Erythroblast (primary cell): ENCODE measurements around the gene PIK3R2.
"Not testable (repeated sequence)": the region's sequence is repeated elsewhere in the genome, so short reads cannot be mapped to it uniquely, and the experiment has no call there.

Source experiments
- DNase-seq, 2 experiments: peaks; one replicate each; lab custom pipeline; 2025; lab: John Stamatoyannopoulos, UW
- GATA1 ChIP-seq: IDR thresholded peaks from 2 replicates; pipeline ENCODE4 v1.6.1; 2011; ENCODE audit warnings: low read depth, mild to moderate bottlenecking, control low read depth, low read length, moderate library complexity
- POLR2A ChIP-seq: IDR thresholded peaks from 2 replicates; pipeline ENCODE4 v1.6.1; 2011; ENCODE audit warnings: mild to moderate bottlenecking, low read length

PIK3R2 gene

DNA sequence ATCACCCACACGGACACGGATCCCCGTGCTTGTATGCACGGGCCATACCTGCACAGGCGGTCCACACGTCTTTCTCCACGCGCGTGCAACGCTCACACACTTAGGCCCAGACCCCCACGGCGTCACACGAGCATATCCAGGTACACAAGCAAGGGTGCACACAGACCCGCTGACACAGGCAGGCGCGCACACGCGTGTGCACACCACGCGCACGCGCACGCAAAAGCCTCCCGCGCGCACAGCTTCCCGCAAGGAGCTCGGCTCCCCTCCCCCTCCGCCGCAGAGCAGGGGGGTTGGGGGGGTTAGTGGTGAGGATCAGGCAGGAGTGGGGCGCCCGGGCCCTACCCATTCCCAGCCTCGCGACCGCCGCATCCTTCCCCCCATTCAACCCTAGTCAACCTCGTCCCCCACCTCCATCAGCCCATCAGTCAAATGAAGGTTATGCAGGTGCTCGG is 50.5 kb downstream of the PIK3R2 start:
- peak in 1 of 2 experiments; percentile 69 for DNase-seq
- TF ChIP-seq POLR2A: no peak
- no peak for TF ChIP-seq GATA1

- TF ChIP-seq GATA1 (no peak), POLR2A (no peak)
- peak; percentile 100 for DNase-seq
Measured at GRCh38 chr19:18203863-18204393, 51.0 kb downstream of the PIK3R2 start, which contains the start of gene RAB3A. Gene RAB3A (minus strand): TSS chr19:18204042. CDS start chr19:18202740, 1,302 bp downstream.

- no peak for TF ChIP-seq GATA1
- peak; percentile 61 for TF ChIP-seq POLR2A
- DNase-seq: no peak
Measured at GRCh38 chr19:18204394-18205199, 51.6 kb downstream of the PIK3R2 start.

- TF ChIP-seq POLR2A: no peak
- no peak for TF ChIP-seq GATA1
- peak; percentile 64 to 74 for DNase-seq
Measured at GRCh38 chr19:18205200-18205892, 52.4 kb downstream of the PIK3R2 start.

GRCh38 chr19:18206018-18206417 is 53.1 kb downstream of the PIK3R2 start:
- no peak for DNase-seq

DNA sequence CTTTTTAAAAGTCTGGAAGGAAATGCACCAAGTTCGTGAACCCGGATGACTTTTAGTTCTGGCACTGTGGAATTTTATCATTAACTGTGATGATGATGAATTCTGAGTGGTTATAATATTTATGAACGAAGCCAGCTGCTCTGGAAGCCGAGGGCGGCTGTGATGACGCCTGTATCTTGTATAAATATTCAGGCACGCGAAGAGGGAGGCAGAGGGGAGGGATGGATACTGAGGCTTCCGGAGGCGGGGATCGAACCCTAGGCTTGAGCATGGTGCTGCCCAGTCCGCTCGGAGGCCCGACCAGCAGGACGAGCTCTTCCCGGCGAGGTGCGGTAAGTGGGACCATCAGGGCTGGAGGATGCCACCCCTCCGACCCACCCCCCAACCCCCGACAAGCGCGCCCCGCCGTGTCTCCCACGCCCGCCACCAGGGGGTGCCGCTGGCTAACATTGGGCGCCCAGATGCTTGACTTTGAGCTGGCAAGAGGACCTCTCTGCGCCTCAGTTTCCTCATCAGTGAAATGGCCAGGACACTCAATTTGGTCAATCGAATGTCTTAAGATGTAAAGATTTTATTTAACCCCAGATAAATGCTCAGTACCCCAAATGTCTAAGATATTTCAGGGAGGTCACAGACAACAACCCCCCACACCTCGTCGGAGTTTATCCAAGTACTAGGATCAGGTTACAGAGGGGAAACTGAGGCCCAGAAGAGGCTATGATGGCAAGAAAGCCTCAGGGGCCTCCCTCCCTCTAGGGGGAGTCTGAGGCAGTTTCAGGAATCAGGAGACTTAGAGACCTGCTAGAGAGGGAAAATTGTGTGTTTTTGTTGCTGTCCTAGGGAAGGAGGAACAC is 55.4 kb downstream of the PIK3R2 start:
- DNase-seq: peak in 1 of 2 experiments; percentile 63
- TF ChIP-seq GATA1: no peak
- no peak for TF ChIP-seq POLR2A

More at GRCh38 chr19:18206018-18206417, 53.1 kb downstream of the PIK3R2 start:
- TF ChIP-seq POLR2A: no peak
- TF ChIP-seq GATA1: no peak

DNA sequence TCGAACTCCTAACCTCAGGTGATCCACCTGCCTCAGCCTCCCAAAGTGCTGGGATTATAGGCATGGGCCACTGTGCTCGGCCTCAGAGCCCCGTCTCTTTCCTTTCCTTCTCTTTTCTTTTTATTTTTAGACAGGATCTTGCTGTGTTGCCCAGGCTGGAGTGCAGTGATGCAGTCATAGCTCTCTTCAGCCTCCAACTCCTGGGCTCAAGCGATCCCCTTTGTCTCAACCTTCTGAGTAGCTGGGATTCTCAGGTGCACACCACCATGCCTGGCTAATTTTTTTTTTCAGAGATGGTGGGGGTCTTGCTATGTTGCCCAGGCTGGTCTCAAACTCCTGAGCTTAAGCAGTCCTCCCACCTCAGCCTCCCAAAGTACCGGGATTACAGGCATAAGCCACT is 56.9 kb downstream of the PIK3R2 start:
- not testable (repeated sequence) for DNase-seq

GRCh38 chr19:18211683-18212082 is 58.7 kb downstream of the PIK3R2 start:
- no peak for DNase-seq
- TF ChIP-seq GATA1 (no peak), POLR2A (no peak)

DNA sequence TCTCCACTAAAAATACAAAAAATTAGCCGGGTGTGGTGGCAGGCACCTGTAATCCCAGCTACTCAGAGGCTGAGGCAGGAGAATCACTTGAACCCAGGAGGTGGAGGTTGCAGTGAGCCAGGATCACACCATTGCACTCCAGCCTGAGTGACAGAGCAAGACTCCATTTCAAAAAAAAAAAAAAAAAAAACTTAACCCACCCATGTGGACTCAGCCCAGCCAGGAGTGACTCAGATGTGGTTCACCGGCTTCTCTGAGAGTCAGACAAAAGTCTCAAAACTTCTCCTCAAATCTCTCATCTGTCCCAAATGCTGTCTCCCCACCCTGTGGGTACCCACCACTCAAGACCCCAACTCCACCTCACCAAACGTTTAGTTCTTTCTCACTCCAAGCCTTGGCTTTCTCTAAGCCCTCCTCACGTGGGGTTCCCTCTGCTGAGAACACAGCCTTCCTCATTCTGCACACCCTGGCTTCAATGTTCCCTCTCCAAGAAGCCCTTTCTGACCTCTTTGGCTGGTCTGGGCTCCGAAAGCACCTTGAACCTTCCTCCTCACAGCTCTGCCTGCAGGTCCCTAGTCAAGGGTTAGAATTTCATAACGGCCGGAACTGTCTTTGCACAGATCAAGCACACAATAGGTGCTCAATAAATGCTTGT is 61.9 kb downstream of the PIK3R2 start:
- TF ChIP-seq POLR2A (no peak), GATA1 (no peak)
- DNase-seq: peak in 1 of 2 experiments; percentile 41

DNA sequence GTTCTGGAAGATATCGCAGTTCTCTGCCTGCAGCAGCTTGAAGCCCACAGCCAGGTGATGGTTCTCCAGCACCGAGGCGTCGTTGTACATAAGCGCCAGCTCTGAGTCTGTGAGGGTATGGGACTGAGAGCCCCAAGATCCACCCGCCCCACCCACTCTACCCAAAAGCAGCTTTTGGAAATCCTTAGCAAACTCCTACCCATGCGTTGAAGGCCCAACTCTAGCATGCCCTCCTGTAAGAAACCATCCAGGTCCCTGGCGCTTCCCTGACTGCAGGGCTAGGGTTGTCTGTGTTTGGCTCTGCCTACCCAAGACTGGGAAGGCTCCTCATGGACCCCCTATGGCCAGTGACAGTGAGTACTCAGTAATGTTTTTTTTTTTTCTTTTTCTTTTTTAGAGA is 63.8 kb downstream of the PIK3R2 start:
- DNase-seq: no peak
- TF ChIP-seq GATA1: no peak
- TF ChIP-seq POLR2A: no peak

GRCh38 chr19:18218159-18218558 is 65.2 kb downstream of the PIK3R2 start:
- DNase-seq: no peak
- TF ChIP-seq POLR2A (no peak), GATA1 (no peak)

- no peak for DNase-seq
- TF ChIP-seq POLR2A (no peak), GATA1 (no peak)
Measured at GRCh38 chr19:18218600-18218999, 65.6 kb downstream of the PIK3R2 start.
